Ovary (tissue), 9 donors: ENCODE results near the gene DSCAM. TPM values are rescaled to one million over a fixed set of nuclear protein-coding genes. Genes with fewer than 3 reads are reported as not detected.

ENCODE experiments used
- DNase-seq, 5 donors: peaks; one replicate each; pipeline ENCODE4 v3.0.0-alpha.2; 2019 to 2020
- H3K27ac ChIP-seq, 2 donors: fragments of 200-600 bp; one replicate each; pipeline versions ENCODE4 v1.5.1 to v1.8.0; 2019 to 2022
- H3K27me3 ChIP-seq: fragments of 200-600 bp; one replicate; pipeline ENCODE4 v1.8.0; 2022
- H3K36me3 ChIP-seq: fragments of 200-600 bp; sonication (generic); one replicate; pipeline ENCODE4 v1.5.1; 2019
- H3K4me1 ChIP-seq: one replicate; pipeline ENCODE4 v1.8.1; 2013; ENCODE audit warnings: mild to moderate bottlenecking, moderate library complexity; ENCODE audit not compliant: insufficient read depth
- H3K4me3 ChIP-seq: fragments of 200-600 bp; sonication (generic); one replicate; pipeline ENCODE4 v1.5.1; 2017
- H3K9me3 ChIP-seq, 2 donors: fragments of 200-600 bp in 1 of 2; sonication (generic) in 1 of 2; one replicate each; pipeline versions ENCODE4 v1.5.1 to v1.8.1; 2013 to 2019; ENCODE audit warnings: mild to moderate bottlenecking in 1 of 2, moderate library complexity in 1 of 2
- CTCF ChIP-seq, 3 donors: fragments of 450-650 bp in 2 of 3; fragments of 200-600 bp in 1 of 3; IDR thresholded peaks; one replicate each; pipeline versions ENCODE4 v1.5.1 to v1.8.0; 2016 to 2022; ENCODE audit warnings: antibody characterized with exemption in 3 of 3, mild to moderate bottlenecking in 1 of 3
- EP300 ChIP-seq: sonication (generic); formaldehyde crosslinking; IDR thresholded peaks from one replicate; pipeline ENCODE4 v1.6.1; 2017; ENCODE audit warnings: antibody characterized with exemption
- POLR2A ChIP-seq: fragments of 450-650 bp; IDR thresholded peaks from one replicate; pipeline ENCODE4 v1.6.1; 2017; ENCODE audit warnings: antibody characterized with exemption, mild to moderate bottlenecking, moderate library complexity
- whole genome bisulfite sequencing, 3 donors: extraction: QIAGEN DNeasy Blood & Tissue Kit in 1 of 3; methylation state at CpG; one replicate each; pipeline versions ENCODE4 v1.1.5 to v1.1.7; 2013 to 2017; 5-methylcytosine and 5-hydroxymethylcytosine counted together
- intact Hi-C, 4 donors: fragments of 100-400 bp; cut with DNase I; formaldehyde crosslinking; loops; one replicate each; pipeline versions ENCODE4 v1.11.0 to v1.15.1; 2022 to 2023
- polyA plus RNA-seq, 2 donors: library from polyadenylated mRNA; stranded (reverse); fragments of 200-250 nt in 1 of 2; fragments of 350-450 nt in 1 of 2; fragmentation: Illumina TruSeq in 1 of 2; extraction: RNeasy Lipid Tissue Mini Kit (QIAGEN cat#74804) in 1 of 2; gene quantifications; one replicate each; pipeline ENCODE4 v1.2.3, GENCODE V29; 2013 to 2014
- total RNA-seq, 7 donors: library from RNA; depleted of rRNA in 2 of 7; stranded (reverse); fragments of >200 nt in 2 of 7; fragmentation: NEBNext Ultra II Directional in 3 of 7; extraction: Animal tissue kit (Norgen Biotek cat#: 25700) in 3 of 7; gene quantifications; one replicate each; pipeline versions ENCODE4 v1.1.0 to v1.2.4, GENCODE V29; 2016 to 2023
- donor health status: DM: no; HTN: no; CAD: no; lungs with moderate emphysema.
- donor health status: DM: no; HTN: no; CAD: no.
- donor health status: Bipolar disorder and iron deficiency.
- donor health status: DM: yes; HTN: yes; CAD: no.
- donor health status: DM: no; HTN: no; CAD: no.
- donor health status: DM: yes; HTN: yes; CAD: no.

Gene DSCAM
- total and polyA plus RNA-seq, 9 donors = under 0.01 to 0.12 (median 0.04) TPM; not detected in 5

GRCh38 chr21:40178726-40179125 is 668.2 kb downstream of the DSCAM start:
- H3K4me1 ChIP-seq = no peaks in the 10 kb centered on the region
- no peaks in the 10 kb centered on the region for H3K36me3 ChIP-seq
- H3K27ac ChIP-seq = no peak overlapping the region
- no peak for TF ChIP-seq EP300
- no peak for TF ChIP-seq POLR2A
- no peak for TF ChIP-seq CTCF (IDR thresholded peaks at IDR 0.05)
- H3K4me3 ChIP-seq = no peak overlapping the region
- H3K27me3 ChIP-seq = no peaks in the 10 kb centered on the region
- intact Hi-C loops = no loop called here
- H3K9me3 ChIP-seq = no peaks in the 10 kb centered on the region
- 39 to 76% (median 48%) methylated on average over 19 of the region's 19 CpGs for WGBS, 3 donors
- DNase-seq = no peak

- Histone ChIP-seq H3K27me3 (no peaks in the 10 kb centered on the region), H3K9me3 (no peaks in the 10 kb centered on the region), H3K27ac (no peak overlapping the region), H3K4me3 (no peak overlapping the region), H3K36me3 (no peaks in the 10 kb centered on the region), H3K4me1 (no peaks in the 10 kb centered on the region)
- DNase-seq = no peak
- TF ChIP-seq EP300 (no peak), POLR2A (no peak), CTCF (IDR thresholded peaks at IDR 0.05) (no peak)
- WGBS, 3 donors = 22 to 49% (median 22%) methylated on average over 6 of the region's 6 CpGs
- intact Hi-C loops = no loop called here
Observed at GRCh38 chr21:40177979-40178378, 669.0 kb downstream of the DSCAM start.

- intact Hi-C loops = no loop called here
- H3K27me3 ChIP-seq = no peaks in the 10 kb centered on the region
- TF ChIP-seq EP300 = no peak
- no peak for TF ChIP-seq POLR2A
- TF ChIP-seq CTCF (IDR thresholded peaks at IDR 0.05) = no peak
- no peak for DNase-seq
- H3K4me3 ChIP-seq = no peak overlapping the region
- H3K27ac ChIP-seq = no peak overlapping the region
- no peaks in the 10 kb centered on the region for H3K4me1 ChIP-seq
- WGBS, 3 donors = 46 to 47% (median 46%) methylated on average over 5 of the region's 5 CpGs
- no peaks in the 10 kb centered on the region for H3K9me3 ChIP-seq
- H3K36me3 ChIP-seq = no peaks in the 10 kb centered on the region
Observed at GRCh38 chr21:40176724-40177123, 670.2 kb downstream of the DSCAM start.

GRCh38 chr21:40173816-40174215 is 673.1 kb downstream of the DSCAM start:
- WGBS, 3 donors = 79 to 91% (median 88%) methylated on average over 6 of the region's 6 CpGs
- intact Hi-C loops = no loop called here
- H3K4me3 ChIP-seq = no peak overlapping the region
- TF ChIP-seq EP300 (no peak), POLR2A (no peak), CTCF (IDR thresholded peaks at IDR 0.05) (no peak)
- H3K4me1 ChIP-seq = no peaks in the 10 kb centered on the region
- H3K27me3 ChIP-seq = no peaks in the 10 kb centered on the region
- no peak overlapping the region for H3K27ac ChIP-seq
- H3K9me3 ChIP-seq = no peaks in the 10 kb centered on the region
- no peaks in the 10 kb centered on the region for H3K36me3 ChIP-seq
- DNase-seq = no peak

GRCh38 chr21:40169971-40170370 is 677.0 kb downstream of the DSCAM start:
- 96 to 97% (median 96%) methylated on average over 11 of the region's 11 CpGs for WGBS, 3 donors
- H3K36me3 ChIP-seq = no peaks in the 10 kb centered on the region
- TF ChIP-seq POLR2A (no peak), CTCF (IDR thresholded peaks at IDR 0.05) (no peak), EP300 (no peak)
- intact Hi-C loops = no loop called here
- no peak overlapping the region for H3K27ac ChIP-seq
- DNase-seq = no peak
- no peaks in the 10 kb centered on the region for H3K27me3 ChIP-seq
- H3K9me3 ChIP-seq = no peaks in the 10 kb centered on the region
- no peak overlapping the region for H3K4me3 ChIP-seq
- H3K4me1 ChIP-seq = no peaks in the 10 kb centered on the region
